Hematopoietic multipotent progenitor cell treated with erythropoietin and hydrocortisone succinate and interleukin-3 and kit ligand, for 8 days (in vitro differentiated cells): ENCODE measurements around the gene DOCK1.

ENCODE experiments used
- DNase-seq: peaks from one replicate; pipeline ENCODE4 v3.0.0-alpha.2; 2015

Gene DOCK1

GRCh38 chr10:127332631-127333030, 427.4 kb downstream of the DOCK1 start:
- no peak for DNase-seq

- DNase-seq: no peak
Measured at GRCh38 chr10:127337801-127338200, 432.6 kb downstream of the DOCK1 start.

GRCh38 chr10:127338399-127339110, 433.3 kb downstream of the DOCK1 start:
- DNase-seq: no peak

GRCh38 chr10:127343821-127344220, 438.6 kb downstream of the DOCK1 start:
- no peak for DNase-seq

GRCh38 chr10:127344346-127344745, 439.1 kb downstream of the DOCK1 start:
- DNase-seq: no peak

GRCh38 chr10:127345231-127345965, 440.2 kb downstream of the DOCK1 start:
- no peak for DNase-seq

- no peak for DNase-seq
Measured at GRCh38 chr10:127346604-127347003, 441.4 kb downstream of the DOCK1 start.

- DNase-seq: no peak
Measured at GRCh38 chr10:127347202-127347959, 442.2 kb downstream of the DOCK1 start.

- no peak for DNase-seq
Measured at GRCh38 chr10:127349737-127350136, 444.5 kb downstream of the DOCK1 start.

GRCh38 chr10:127351542-127351941, 446.3 kb downstream of the DOCK1 start:
- no peak for DNase-seq

- no peak for DNase-seq
Measured at GRCh38 chr10:127353544-127353943, 448.3 kb downstream of the DOCK1 start.

- no peak for DNase-seq
Measured at GRCh38 chr10:127354255-127354654, 449.0 kb downstream of the DOCK1 start.

GRCh38 chr10:127354992-127355391, 449.8 kb downstream of the DOCK1 start:
- no peak for DNase-seq

- DNase-seq: no peak
Measured at GRCh38 chr10:127356360-127356759, 451.1 kb downstream of the DOCK1 start.

- DNase-seq: no peak
Measured at GRCh38 chr10:127357265-127357664, 452.0 kb downstream of the DOCK1 start.

GRCh38 chr10:127358337-127358736, 453.1 kb downstream of the DOCK1 start:
- no peak for DNase-seq

GRCh38 chr10:127364034-127364433, 458.8 kb downstream of the DOCK1 start:
- no peak for DNase-seq

GRCh38 chr10:127368101-127368500, 462.9 kb downstream of the DOCK1 start:
- DNase-seq: no peak

- DNase-seq: no peak
Measured at GRCh38 chr10:127368929-127369328, 463.7 kb downstream of the DOCK1 start.

- DNase-seq: no peak
Measured at GRCh38 chr10:127370601-127371000, 465.4 kb downstream of the DOCK1 start.

- no peak for DNase-seq
Measured at GRCh38 chr10:127372361-127372760, 467.1 kb downstream of the DOCK1 start.

- peak; percentile 5 for DNase-seq
Measured at GRCh38 chr10:127374074-127374680, 468.9 kb downstream of the DOCK1 start.

- no peak for DNase-seq
Measured at GRCh38 chr10:127374901-127375300, 469.7 kb downstream of the DOCK1 start.
